ENCODE results near the gene CDKAL1.

DNA sequence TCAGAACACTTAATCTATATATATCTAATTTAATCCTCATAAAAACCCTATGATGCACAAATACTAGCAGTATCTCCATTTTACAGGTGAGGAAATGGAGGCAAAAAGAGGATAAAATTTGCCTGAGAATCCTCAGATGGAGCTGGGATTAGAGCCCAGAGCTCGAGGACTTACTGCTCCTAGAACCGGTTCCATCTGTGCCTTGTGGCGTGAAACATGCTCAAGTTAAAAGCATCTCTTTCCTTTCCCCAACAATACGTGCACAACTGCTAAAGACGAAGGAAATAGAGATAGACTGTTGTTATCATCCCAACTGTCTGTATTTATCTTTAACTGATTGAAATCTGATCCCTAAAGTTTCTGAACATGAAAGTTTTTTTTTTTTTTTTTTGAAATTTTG, 691.7 kb downstream of the CDKAL1 start:
- TF ChIP-seq MYC (IDR thresholded peaks at IDR 0.05; ENCODE audit: insufficient read depth, insufficient read length, insufficient replicate concordance, low read length, severe bottlenecking) (no peak), NFYB (IDR thresholded peaks at IDR 0.05; ENCODE audit: insufficient read depth, low read depth, low read length) (no peak), EGR1 (IDR thresholded peaks at IDR 0.05; ENCODE audit: borderline replicate concordance in 1 of 2, low read depth in 2 of 2, low read length in 2 of 2) (no peak)
- TF ChIP-seq, protein P1, sequence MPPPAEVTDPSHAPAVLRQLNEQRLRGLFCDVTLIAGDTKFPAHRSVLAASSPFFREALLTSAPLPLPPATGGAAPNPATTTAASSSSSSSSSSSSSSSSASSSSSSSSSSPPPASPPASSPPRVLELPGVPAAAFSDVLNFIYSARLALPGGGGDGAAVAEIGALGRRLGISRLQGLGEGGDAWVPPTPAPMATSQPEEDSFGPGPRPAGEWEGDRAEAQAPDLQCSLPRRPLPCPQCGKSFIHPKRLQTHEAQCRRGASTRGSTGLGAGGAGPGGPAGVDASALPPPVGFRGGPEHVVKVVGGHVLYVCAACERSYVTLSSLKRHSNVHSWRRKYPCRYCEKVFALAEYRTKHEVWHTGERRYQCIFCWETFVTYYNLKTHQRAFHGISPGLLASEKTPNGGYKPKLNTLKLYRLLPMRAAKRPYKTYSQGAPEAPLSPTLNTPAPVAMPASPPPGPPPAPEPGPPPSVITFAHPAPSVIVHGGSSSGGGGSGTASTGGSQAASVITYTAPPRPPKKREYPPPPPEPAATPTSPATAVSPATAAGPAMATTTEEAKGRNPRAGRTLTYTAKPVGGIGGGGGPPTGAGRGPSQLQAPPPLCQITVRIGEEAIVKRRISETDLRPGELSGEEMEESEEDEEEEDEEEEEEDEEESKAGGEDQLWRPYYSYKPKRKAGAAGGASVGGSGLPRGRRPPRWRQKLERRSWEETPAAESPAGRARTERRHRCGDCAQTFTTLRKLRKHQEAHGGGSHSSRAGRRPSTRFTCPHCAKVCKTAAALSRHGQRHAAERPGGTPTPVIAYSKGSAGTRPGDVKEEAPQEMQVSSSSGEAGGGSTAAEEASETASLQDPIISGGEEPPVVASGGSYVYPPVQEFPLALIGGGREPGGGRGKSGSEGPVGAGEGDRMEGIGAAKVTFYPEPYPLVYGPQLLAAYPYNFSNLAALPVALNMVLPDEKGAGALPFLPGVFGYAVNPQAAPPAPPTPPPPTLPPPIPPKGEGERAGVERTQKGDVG (CRISPR knock-in tag; IDR thresholded peaks at IDR 0.05), result no peak
- TF ChIP-seq, protein P2, sequence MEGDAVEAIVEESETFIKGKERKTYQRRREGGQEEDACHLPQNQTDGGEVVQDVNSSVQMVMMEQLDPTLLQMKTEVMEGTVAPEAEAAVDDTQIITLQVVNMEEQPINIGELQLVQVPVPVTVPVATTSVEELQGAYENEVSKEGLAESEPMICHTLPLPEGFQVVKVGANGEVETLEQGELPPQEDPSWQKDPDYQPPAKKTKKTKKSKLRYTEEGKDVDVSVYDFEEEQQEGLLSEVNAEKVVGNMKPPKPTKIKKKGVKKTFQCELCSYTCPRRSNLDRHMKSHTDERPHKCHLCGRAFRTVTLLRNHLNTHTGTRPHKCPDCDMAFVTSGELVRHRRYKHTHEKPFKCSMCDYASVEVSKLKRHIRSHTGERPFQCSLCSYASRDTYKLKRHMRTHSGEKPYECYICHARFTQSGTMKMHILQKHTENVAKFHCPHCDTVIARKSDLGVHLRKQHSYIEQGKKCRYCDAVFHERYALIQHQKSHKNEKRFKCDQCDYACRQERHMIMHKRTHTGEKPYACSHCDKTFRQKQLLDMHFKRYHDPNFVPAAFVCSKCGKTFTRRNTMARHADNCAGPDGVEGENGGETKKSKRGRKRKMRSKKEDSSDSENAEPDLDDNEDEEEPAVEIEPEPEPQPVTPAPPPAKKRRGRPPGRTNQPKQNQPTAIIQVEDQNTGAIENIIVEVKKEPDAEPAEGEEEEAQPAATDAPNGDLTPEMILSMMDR (IDR thresholded peaks at IDR 0.05 in 2 of 3, conservative IDR thresholded peaks at IDR 0.05 in 1 of 3; ENCODE audit: control insufficient read depth in 2 of 3, extremely low read depth in 1 of 3, insufficient read depth in 1 of 3, low read depth in 3 of 3, low read length in 3 of 3), result no peak
